IPS-15b (cell line): ENCODE measurements around the gene F2RL1.
"Not testable (repeated sequence)": the region's sequence is repeated elsewhere in the genome, so short reads cannot be mapped to it uniquely, and the experiment has no call there.

Experiments
- H3K27me3 ChIP-seq: one replicate; pipeline ENCODE4 v1.6.1; 2013; ENCODE audit warnings: low read length; ENCODE audit not compliant: control insufficient read depth, insufficient read depth
- H3K36me3 ChIP-seq: one replicate; pipeline ENCODE4 v1.6.1; 2013; ENCODE audit warnings: low read length; ENCODE audit not compliant: control insufficient read depth, insufficient read depth
- H3K4me1 ChIP-seq: one replicate; pipeline ENCODE4 v1.6.1; 2013; ENCODE audit warnings: mild to moderate bottlenecking, low read length; ENCODE audit not compliant: control insufficient read depth, insufficient read depth
- H3K4me3 ChIP-seq: one replicate; pipeline ENCODE4 v1.5.1; 2013; ENCODE audit warnings: low read depth, low read length
- H3K9ac ChIP-seq: one replicate; pipeline ENCODE4 v1.6.1; 2013; ENCODE audit warnings: low read depth, mild to moderate bottlenecking, low read length
- H3K9me3 ChIP-seq: one replicate; pipeline ENCODE4 v1.6.1; 2013; ENCODE audit warnings: mild to moderate bottlenecking, low read length; ENCODE audit not compliant: control insufficient read depth, insufficient read depth

F2RL1 gene, protein sequence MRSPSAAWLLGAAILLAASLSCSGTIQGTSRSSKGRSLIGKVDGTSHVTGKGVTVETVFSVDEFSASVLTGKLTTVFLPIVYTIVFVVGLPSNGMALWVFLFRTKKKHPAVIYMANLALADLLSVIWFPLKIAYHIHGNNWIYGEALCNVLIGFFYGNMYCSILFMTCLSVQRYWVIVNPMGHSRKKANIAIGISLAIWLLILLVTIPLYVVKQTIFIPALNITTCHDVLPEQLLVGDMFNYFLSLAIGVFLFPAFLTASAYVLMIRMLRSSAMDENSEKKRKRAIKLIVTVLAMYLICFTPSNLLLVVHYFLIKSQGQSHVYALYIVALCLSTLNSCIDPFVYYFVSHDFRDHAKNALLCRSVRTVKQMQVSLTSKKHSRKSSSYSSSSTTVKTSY

DNA sequence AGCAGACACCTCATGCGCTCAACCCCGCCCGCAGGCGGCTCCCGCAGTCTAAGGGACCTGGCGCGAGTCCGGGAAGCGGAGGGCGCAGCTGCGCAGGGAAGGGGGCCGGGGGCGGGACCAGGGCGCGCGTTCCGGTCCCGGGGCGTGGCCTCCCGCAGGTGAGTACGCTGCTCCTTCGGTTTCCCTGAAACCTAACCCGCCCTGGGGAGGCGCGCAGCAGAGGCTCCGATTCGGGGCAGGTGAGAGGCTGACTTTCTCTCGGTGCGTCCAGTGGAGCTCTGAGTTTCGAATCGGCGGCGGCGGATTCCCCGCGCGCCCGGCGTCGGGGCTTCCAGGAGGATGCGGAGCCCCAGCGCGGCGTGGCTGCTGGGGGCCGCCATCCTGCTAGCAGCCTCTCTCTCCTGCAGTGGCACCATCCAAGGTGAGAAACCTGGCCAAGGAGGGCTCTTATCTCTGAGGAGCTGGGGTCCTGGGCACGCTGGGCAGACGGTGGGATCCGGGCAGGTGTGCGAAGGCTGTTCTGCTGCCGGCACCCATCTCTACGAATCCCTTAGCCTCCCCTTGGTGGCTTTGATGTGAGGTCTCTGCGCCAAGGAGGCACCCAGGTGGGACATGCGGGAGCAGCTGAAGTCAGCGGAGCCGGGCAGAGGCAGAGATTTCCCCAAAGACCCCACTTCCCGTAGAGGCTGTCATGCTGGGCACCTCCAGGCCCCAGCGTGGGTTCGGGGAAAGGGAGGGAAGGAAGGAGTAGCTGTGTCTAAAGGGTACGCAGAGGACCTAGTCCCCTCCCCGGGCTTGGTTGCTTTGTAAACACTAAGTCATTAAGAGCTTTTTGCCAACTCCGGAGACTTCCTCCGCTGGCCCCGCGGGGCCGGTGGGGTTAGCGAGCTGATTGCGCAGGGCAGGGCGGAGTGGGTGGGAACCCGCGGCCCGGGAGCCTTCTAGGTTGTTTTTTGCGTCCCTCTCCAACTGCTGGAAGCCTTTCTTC, at the start of gene F2RL1:
TSS of gene F2RL1 (plus strand) at position 187 of the 988 bp plus-strand sequence. CDS start at position 340, 153 bp downstream.
- no peaks in the 10 kb centered on the region for H3K36me3 ChIP-seq
- H3K9ac ChIP-seq = peak within 1 kb of the TSS; percentile 92
- no peaks in the 10 kb centered on the region for H3K9me3 ChIP-seq
- H3K4me1 ChIP-seq = peaks cover 6% of the 10 kb centered on the region
- no peaks in the 10 kb centered on the region for H3K27me3 ChIP-seq
- peak within 1 kb of the TSS; percentile 98 for H3K4me3 ChIP-seq

DNA sequence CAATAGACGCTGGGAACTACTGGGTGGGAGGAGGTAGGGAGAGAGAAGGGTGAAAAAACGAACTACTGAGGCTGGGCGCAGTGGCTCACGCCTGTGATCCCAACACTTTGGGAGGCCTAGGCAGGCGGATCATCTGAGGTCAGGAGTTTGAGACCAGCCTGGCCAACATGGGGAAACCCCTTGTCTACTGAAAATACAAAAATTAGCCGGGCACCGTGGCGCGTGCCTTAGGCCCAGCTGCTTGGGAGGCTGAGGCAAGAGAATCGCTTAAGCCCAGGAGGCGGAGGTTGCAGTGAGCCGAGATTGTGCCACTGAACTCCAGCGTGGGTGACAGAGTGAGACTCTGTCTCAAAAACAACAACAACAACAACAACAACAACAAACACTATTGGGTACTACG, 47.8 kb upstream of the F2RL1 start:
- not testable (repeated sequence) for H3K36me3 ChIP-seq, H3K9ac ChIP-seq, H3K4me1 ChIP-seq, H3K9me3 ChIP-seq, H3K4me3 ChIP-seq, H3K27me3 ChIP-seq

DNA sequence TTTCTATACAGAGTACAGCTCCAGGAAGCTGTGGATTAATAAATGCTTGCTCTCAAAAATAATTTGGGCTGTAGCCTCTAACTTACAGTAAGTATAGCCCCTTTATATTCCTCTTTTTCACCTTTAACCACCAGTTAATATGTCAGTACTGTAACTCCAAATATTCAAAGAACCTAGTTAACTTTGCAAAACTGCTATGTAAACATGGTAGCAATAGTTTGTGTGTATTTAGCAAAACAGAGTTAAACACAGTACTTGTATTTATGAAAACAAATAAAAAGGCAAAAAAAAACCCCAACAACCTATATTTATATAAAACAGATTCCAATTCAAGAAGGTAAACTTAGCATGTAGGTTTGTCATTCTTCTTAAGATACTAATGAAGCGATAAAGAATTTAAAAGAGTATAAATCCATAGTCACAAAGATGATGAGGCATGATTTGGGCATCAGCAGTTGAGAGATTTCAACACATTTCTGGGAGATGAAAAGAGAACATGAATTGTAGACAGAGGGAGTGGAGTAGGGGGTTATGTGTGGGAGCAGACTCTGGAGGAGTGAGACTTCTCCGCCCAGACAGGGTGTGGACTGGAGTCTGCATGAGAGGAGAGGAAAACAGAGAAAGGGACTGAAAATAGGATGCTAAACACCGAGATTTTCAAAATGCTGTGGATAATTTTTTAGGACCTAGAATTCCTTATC, 47.0 kb upstream of the F2RL1 start:
- H3K27me3 ChIP-seq = no peaks in the 10 kb centered on the region
- H3K9ac ChIP-seq = no peak overlapping the region
- no peak overlapping the region for H3K4me3 ChIP-seq
- no peaks in the 10 kb centered on the region for H3K36me3 ChIP-seq
- H3K4me1 ChIP-seq = no peaks in the 10 kb centered on the region
- no peaks in the 10 kb centered on the region for H3K9me3 ChIP-seq

DNA sequence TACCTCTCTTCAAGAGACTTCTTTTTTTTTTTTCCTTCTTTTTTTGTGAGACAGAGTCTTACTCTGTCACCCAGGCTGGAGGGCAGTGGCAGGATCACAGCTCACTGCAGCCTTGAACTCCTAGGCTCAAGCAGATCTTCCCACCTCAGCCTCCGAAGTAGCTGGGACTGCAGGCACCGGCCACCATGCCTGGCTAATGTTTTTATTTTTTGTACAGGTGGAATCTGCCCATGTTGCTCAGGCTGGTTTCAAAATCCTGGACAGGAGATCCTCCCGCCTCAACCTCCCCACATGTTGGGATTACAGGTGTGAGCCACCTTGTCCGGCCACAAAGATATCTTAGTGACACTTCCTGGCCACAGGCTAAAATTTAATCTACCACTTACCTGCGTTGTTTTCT, 42.9 kb upstream of the F2RL1 start:
- no peaks in the 10 kb centered on the region for H3K36me3 ChIP-seq
- no peak overlapping the region for H3K9ac ChIP-seq

DNA sequence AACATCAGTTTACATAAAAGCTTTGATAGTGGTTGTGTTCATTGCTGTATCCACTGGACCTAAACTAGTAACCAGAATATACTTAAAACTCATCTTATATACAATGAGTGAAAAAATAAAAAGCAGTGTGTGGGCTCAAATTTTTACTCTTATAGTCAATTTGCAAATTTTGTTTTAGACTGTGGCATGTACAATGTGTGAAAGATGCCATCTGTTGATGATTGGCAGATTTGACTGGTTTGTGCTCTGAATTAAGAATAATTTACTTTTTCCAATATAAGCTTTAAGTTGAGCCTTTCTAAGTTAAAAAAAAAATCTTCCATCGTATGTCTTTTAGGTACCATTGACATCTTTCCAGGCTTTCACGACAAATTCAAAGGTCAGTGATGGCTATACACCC, 42.4 kb upstream of the F2RL1 start:
- H3K36me3 ChIP-seq = no peaks in the 10 kb centered on the region
- no peaks in the 10 kb centered on the region for H3K9me3 ChIP-seq
- H3K4me1 ChIP-seq = peaks cover 8% of the 10 kb centered on the region
- H3K9ac ChIP-seq = no peak overlapping the region
- no peak overlapping the region for H3K4me3 ChIP-seq
- H3K27me3 ChIP-seq = no peaks in the 10 kb centered on the region

More for the DNA sequence above, 42.9 kb upstream of the F2RL1 start:
- no peaks in the 10 kb centered on the region for H3K9me3 ChIP-seq
- no peak overlapping the region for H3K4me3 ChIP-seq
- H3K4me1 ChIP-seq = peaks cover 5% of the 10 kb centered on the region
- H3K27me3 ChIP-seq = no peaks in the 10 kb centered on the region

DNA sequence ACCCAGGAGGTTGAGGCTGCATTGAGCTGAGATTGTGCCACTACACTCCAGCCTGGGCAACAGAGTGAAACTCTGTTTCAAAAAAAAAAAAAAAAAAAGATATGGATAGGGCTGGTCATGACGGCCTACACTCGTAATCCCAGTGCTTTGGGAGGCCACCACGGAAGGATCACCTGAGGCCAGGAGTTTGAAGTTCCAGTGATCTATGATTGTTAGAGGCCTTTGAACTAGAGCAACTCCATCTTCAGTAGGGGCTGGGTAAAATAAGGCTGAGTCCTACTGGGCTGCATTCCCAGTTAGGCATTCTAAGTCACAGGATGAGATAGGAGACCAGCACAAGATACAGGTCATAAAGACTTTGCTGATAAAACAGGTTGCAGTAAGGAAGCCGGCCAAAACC, 38.2 kb upstream of the F2RL1 start:
- H3K4me3 ChIP-seq, H3K9ac ChIP-seq, H3K9me3 ChIP-seq, H3K27me3 ChIP-seq, H3K36me3 ChIP-seq: not testable (repeated sequence)
- H3K4me1 ChIP-seq = peaks cover 12% of the 10 kb centered on the region

DNA sequence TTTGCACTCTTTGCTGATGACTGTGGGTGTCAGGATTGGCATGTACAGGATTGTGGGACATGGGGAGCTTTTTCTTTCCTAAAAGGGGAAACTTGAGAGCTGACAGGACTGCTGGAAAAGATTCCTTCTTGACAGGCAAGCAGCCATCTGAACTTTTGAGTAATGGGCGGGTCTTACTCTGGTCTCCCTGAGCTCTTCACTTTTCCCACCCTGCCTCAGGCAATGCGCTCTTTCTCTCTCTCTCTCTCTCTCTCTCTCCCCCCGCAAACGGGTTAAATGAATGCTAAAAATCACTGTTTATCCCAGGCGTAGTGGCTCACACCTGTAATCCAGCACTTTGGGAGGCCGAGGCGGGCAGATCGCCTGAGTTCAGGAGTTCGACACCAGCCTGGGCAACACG, 37.1 kb upstream of the F2RL1 start:
- H3K4me1 ChIP-seq = peaks cover 12% of the 10 kb centered on the region
- no peaks in the 10 kb centered on the region for H3K9me3 ChIP-seq
- no peaks in the 10 kb centered on the region for H3K36me3 ChIP-seq
- no peaks in the 10 kb centered on the region for H3K27me3 ChIP-seq
- no peak overlapping the region for H3K4me3 ChIP-seq
- H3K9ac ChIP-seq = no peak overlapping the region

DNA sequence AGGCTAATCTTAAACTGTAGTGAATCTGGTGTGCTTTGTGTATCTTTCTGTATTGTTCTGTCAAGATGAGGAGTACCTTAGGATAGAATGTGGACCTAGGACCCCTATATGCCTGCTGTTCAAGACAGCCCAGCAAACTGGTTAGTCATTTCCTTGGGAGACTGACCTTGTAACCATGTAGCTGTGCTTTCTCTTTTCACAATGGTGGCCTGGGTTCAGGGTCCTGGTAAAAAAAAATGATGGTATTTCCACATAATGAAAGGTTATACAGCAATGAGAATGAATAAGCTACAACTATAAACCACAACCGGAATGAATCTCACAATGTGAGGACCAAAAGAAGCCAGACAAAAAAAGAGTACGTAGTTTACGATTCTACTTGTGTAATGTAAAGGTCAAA, 36.4 kb upstream of the F2RL1 start:
- no peaks in the 10 kb centered on the region for H3K27me3 ChIP-seq

DNA sequence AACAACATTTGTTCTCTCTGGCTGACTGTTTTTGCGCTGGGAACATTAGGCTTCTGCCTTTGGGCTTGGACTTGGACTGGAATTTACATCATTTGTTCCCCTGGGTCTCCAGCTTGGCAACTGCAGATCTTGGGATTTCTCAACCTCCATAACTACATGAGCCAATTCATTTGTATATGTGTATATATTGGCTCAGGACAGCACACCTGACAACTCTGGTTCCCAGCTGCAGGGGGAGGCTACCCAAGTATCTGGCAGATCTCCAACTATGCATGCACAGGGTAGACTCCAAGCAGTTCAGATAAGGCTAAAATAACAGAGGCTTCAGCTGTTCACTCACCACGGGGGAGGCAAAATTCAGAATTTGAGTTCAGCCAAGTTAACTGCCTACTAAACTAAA, 31.6 kb upstream of the F2RL1 start:
- H3K36me3 ChIP-seq = no peaks in the 10 kb centered on the region
- H3K27me3 ChIP-seq = no peaks in the 10 kb centered on the region
- no peaks in the 10 kb centered on the region for H3K9me3 ChIP-seq
- no peak overlapping the region for H3K9ac ChIP-seq
- H3K4me3 ChIP-seq = no peak overlapping the region
- peaks cover 5% of the 10 kb centered on the region for H3K4me1 ChIP-seq

More for the DNA sequence above, 36.4 kb upstream of the F2RL1 start:
- Histone ChIP-seq H3K4me1 (peaks cover 12% of the 10 kb centered on the region), H3K9ac (no peak overlapping the region), H3K9me3 (no peaks in the 10 kb centered on the region), H3K36me3 (no peaks in the 10 kb centered on the region), H3K4me3 (no peak overlapping the region)

DNA sequence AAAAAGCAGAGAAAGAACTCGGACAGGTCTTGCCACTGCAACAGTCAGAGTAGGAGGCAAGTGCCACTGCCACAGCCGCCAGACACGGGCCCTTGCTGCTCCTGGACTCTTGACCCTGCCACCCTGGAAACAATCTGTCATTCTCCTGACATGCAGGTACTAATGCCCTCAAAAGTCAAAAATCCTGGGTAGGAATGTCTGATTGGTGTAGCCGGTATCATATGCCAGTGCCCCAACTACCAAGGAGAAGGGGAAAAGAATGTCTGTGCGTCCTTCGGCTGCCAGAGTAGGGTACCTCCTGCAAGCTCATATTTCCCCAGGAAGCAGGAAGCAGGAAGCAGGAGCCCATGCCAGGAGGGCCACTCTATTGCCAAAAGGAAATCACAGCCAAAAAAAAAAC, 30.5 kb upstream of the F2RL1 start:
- peaks cover 5% of the 10 kb centered on the region for H3K4me1 ChIP-seq

DNA sequence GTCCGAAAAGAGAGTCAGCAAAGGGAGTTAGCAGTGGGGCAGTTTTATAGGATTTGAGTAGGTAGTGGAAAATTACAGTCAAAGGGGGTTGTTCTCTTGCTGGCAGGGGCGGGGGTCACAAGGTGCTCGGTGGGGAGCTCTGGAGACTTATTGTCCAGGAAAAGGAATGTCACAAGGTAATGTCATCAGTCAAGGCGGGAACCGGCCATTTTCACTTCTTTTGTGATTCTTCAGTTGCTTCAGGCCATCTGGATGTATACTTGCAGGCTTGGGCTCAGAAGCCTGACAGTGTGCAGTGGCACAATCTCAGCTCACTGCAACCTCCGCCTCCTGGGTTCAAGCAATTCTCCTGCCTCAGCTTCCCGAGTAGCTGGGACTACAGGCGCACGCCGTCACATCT, 29.6 kb upstream of the F2RL1 start:
- H3K27me3 ChIP-seq, H3K4me3 ChIP-seq, H3K4me1 ChIP-seq, H3K36me3 ChIP-seq, H3K9me3 ChIP-seq, H3K9ac ChIP-seq: not testable (repeated sequence)

More for the DNA sequence above, 30.5 kb upstream of the F2RL1 start:
- Histone ChIP-seq H3K9me3 (no peaks in the 10 kb centered on the region), H3K27me3 (no peaks in the 10 kb centered on the region), H3K4me3 (no peak overlapping the region), H3K9ac (no peak overlapping the region), H3K36me3 (no peaks in the 10 kb centered on the region)
